Keratinocyte (primary cell): Measurements from ENCODE around the gene EPHB2.

Experiments
- CTCF ChIP-seq, 3 experiments: IDR thresholded peaks in 1 of 3; conservative IDR thresholded peaks in 1 of 3; optimal IDR thresholded peaks in 1 of 3; 2 replicates in 2 of 3; 3 replicates in 1 of 3; pipeline versions ENCODE3 to v1.5.1; 2011; ENCODE audit warnings: low read length in 3 of 3, mild to moderate bottlenecking in 3 of 3, moderate library complexity in 2 of 3, control low read depth in 1 of 3, inconsistent platforms in 1 of 3; ENCODE audit not compliant: insufficient read depth in 2 of 3; ENCODE audit errors: extremely low read depth in 1 of 3
- EZH2 ChIP-seq: IDR thresholded peaks from one replicate; pipeline ENCODE4 v1.6.1; 2012; ENCODE audit warnings: inconsistent platforms, mild to moderate bottlenecking, low read length, moderate library complexity

- no peak for TF ChIP-seq CTCF (optimal IDR thresholded peaks at IDR 0.05 in 1 of 3, IDR thresholded peaks at IDR 0.05 in 1 of 3, conservative IDR thresholded peaks at IDR 0.05 in 1 of 3; ENCODE audit: extremely low read depth in 1 of 3, insufficient read depth in 2 of 3, low read length in 3 of 3)
- no peak for TF ChIP-seq EZH2
Observed at GRCh38 chr1:22792396-22793160, 81.9 kb downstream of the EPHB2 start.
